ENCODE data around the gene EIF4A2.

GRCh38 chr3:186806089-186807055 lies 23.0 kb downstream of the EIF4A2 start, which contains the start of gene RFC4:
- TF ChIP-seq CTCF (IDR thresholded peaks at IDR 0.05): no peak
- peak; percentile 57 for TF ChIP-seq POLR2A (IDR thresholded peaks at IDR 0.05)
- TF ChIP-seq EP300 (IDR thresholded peaks at IDR 0.05; ENCODE audit: low read depth): peak; percentile 4
- peak; percentile 69 to 85 (median 71) for TF ChIP-seq POLR2AphosphoS5 (IDR thresholded peaks at IDR 0.05)
